Measurements from ENCODE around the gene ERO1B.

Gene ERO1B

DNA sequence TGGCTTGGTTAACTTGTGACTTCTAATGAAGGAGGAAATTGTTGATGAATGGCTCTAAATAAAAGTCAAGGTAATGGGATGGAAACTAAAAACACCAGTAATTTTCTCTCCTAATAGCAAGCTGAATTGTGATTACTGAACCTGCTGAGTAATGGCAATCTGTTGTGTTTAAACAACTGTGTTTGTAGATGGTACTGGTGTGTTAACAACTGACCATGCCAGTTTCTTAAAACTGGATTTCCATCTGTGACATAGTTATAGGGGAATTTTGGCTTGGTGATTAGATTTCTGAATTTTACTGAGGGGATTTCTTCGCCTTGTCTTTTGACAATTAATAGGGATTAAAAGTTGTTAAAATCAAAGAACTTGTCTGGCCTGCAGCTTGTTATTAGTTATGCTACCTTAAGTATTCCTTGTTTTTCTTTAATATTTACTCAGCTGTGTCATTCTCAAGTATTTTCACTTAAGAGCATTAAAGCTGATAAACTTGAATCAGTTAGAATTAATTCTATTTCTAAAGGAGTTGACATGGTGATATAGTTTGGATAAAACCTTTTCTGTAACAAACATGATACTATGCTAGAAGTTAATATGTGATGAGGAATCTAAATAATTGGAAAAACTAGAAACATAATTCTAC, 7.9 kb upstream of the ERO1B start:
- Histone ChIP-seq H3K4me1 (ENCODE audit: control insufficient read depth, insufficient read depth, low read depth, low read length) (no peaks in the 10 kb centered on the region), H3K14ac (ENCODE audit: low read length in 2 of 2) (no peak overlapping the region), H3K9ac (ENCODE audit: low read length) (no peak overlapping the region), H2AK5ac (ENCODE audit: low read length, severe bottlenecking) (no peak overlapping the region), H3K9me3 (ENCODE audit: control insufficient read depth, low read length) (no peaks in the 10 kb centered on the region), H2BK5ac (ENCODE audit: low read depth, low read length, poor library complexity, severe bottlenecking) (no peak overlapping the region), H3K23ac (ENCODE audit: low read length in 2 of 2) (no peak overlapping the region), H3K4ac (ENCODE audit: low read depth in 1 of 2, low read length in 2 of 2) (no peak overlapping the region), H3K27ac (ENCODE audit: low read length, poor library complexity, severe bottlenecking) (no peak overlapping the region), H4K91ac (ENCODE audit: low read length) (no peak overlapping the region), H3K36me3 (ENCODE audit: control insufficient read depth in 1 of 2, insufficient read depth in 2 of 2, low read depth in 1 of 2, low read length in 2 of 2) (no peaks in the 10 kb centered on the region), H3K4me3 (ENCODE audit: insufficient read depth in 1 of 2, low read depth in 1 of 2, low read length in 2 of 2) (no peak overlapping the region), H3K4me2 (ENCODE audit: low read length, poor library complexity, severe bottlenecking) (no peak overlapping the region), H3K18ac (ENCODE audit: low read depth in 1 of 2, low read length in 2 of 2) (no peak overlapping the region), H3K27me3 (ENCODE audit: control insufficient read depth in 1 of 2, insufficient read depth in 1 of 2, low read length in 2 of 2) (peaks cover 0 to 34% of the 10 kb centered on the region in 2 experiments), H4K8ac (ENCODE audit: low read length) (no peak overlapping the region), H2BK15ac (ENCODE audit: low read depth, poor library complexity, severe bottlenecking) (no peak overlapping the region), H2BK12ac (ENCODE audit: low read length in 2 of 2) (no peak overlapping the region), H3K79me1 (replicated peaks; ENCODE audit: low read length, poor library complexity, severe bottlenecking) (no peaks in the 10 kb centered on the region), H2AFZ (ENCODE audit: low read depth, low read length) (no peak overlapping the region), H2BK120ac (ENCODE audit: low read depth, low read length) (no peak overlapping the region)
- DNase-seq, result no peak
- WGBS, result no CpG with 5 or more reads among the region's 1 CpG

DNA sequence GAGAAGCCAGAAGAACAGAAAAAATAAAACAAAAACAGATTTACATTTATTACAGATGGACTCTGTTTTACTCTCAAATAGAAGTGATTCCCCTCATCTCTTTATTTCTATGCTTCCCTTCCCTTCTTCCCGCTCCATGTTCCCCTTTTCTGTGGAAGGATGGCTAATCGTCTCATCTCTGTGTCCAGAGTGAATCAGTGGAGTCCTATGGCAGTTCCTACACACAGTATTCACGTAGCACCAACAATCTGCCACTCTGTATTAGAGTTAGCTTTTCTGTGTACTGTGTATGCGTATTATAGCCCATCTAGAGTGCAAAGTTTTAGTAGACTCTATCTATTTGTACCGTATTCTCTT, 6.8 kb upstream of the ERO1B start:
- Histone ChIP-seq H3K18ac (ENCODE audit: low read depth in 1 of 2, low read length in 2 of 2) (no peak overlapping the region), H4K8ac (ENCODE audit: low read length) (no peak overlapping the region), H3K79me1 (replicated peaks; ENCODE audit: low read length, poor library complexity, severe bottlenecking) (no peaks in the 10 kb centered on the region), H4K91ac (ENCODE audit: low read length) (no peak overlapping the region), H2AFZ (ENCODE audit: low read depth, low read length) (no peak overlapping the region), H2BK120ac (ENCODE audit: low read depth, low read length) (no peak overlapping the region), H3K9me3 (ENCODE audit: control insufficient read depth, low read length) (no peaks in the 10 kb centered on the region), H3K27me3 (ENCODE audit: control insufficient read depth in 1 of 2, insufficient read depth in 1 of 2, low read length in 2 of 2) (peaks cover 0 to 44% of the 10 kb centered on the region in 2 experiments), H3K9ac (ENCODE audit: low read length) (no peak overlapping the region), H2BK12ac (ENCODE audit: low read length in 2 of 2) (no peak overlapping the region), H3K14ac (ENCODE audit: low read length in 2 of 2) (no peak overlapping the region), H2AK5ac (ENCODE audit: low read length, severe bottlenecking) (no peak overlapping the region), H3K4me1 (ENCODE audit: control insufficient read depth, insufficient read depth, low read depth, low read length) (no peaks in the 10 kb centered on the region), H3K4ac (ENCODE audit: low read depth in 1 of 2, low read length in 2 of 2) (no peak overlapping the region), H2BK15ac (ENCODE audit: low read depth, poor library complexity, severe bottlenecking) (no peak overlapping the region), H2BK5ac (ENCODE audit: low read depth, low read length, poor library complexity, severe bottlenecking) (no peak overlapping the region), H3K36me3 (ENCODE audit: control insufficient read depth in 1 of 2, insufficient read depth in 2 of 2, low read depth in 1 of 2, low read length in 2 of 2) (no peaks in the 10 kb centered on the region), H3K4me2 (ENCODE audit: low read length, poor library complexity, severe bottlenecking) (no peak overlapping the region), H3K4me3 (ENCODE audit: insufficient read depth in 1 of 2, low read depth in 1 of 2, low read length in 2 of 2) (no peak overlapping the region), H3K23ac (ENCODE audit: low read length in 2 of 2) (no peak overlapping the region), H3K27ac (ENCODE audit: low read length, poor library complexity, severe bottlenecking) (no peak overlapping the region)
- no peak for DNase-seq
- 98% methylated on average over 2 of the region's 5 CpGs for WGBS

DNA sequence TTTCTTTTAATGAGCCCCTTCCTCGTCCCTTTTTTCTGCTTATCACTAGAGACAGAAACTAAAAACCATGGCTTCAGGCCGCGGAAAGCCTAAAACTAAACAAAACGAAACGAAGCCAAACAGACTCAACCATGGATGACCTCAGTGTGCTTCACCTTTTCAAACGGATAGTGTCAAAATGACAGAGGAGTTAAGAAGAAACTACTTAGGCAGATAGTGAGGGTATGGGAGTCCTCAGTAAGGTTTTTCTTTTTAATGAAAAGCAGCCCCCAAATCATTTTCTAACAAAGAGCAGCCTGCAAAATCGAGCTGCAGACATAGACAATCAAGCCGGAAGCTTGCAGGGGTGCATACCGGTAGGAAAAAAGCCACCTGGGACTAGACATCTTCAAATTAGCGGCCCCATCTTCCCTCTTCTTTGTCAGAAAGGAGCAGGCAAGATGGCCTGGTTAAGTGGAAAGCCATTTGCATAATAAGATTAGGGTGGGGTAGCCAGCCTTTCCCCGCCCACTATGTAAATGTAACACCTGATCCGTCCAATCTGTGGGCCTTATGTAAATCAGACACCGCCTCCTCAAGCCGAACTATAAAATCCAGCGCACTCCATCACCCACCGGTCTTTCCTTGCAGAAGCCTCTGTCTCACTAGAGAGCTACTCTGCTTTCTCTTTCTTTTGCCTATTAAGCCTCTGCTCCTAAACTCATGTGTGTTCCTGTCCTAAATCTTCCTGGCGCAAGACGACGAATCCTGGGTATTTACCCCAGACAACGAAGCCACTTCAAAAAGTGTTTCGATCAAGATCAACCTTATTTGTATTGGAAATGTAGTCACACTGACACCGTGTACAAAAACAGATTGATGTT, 6.2 kb upstream of the ERO1B start:
- Histone ChIP-seq H3K36me3 (ENCODE audit: control insufficient read depth in 1 of 2, insufficient read depth in 2 of 2, low read depth in 1 of 2, low read length in 2 of 2) (no peaks in the 10 kb centered on the region), H3K27ac (ENCODE audit: low read length, poor library complexity, severe bottlenecking) (no peak overlapping the region)

DNA sequence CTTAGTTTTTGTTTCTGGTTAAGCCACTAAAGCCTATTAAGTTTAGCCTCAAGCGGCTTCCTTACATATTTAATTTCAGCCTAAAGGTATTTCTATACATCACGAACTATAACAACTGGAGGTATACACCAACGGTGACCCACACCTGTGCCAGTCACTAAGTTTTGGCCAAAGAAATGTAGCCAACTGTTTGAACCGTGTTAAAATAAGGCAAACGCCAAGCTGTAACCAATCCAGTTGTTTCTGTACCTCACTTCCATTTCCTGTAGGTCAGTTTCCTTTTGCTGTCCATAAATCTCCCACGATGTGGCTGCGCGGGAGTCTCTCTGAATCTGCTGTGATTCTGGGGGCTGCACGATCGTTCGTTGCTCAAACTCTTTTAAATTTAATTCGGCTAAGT, 5.6 kb upstream of the ERO1B start:
- Histone ChIP-seq H3K36me3 (ENCODE audit: control insufficient read depth in 1 of 2, insufficient read depth in 2 of 2, low read depth in 1 of 2, low read length in 2 of 2) (no peaks in the 10 kb centered on the region), H3K14ac (ENCODE audit: low read length in 2 of 2) (no peak overlapping the region), H4K91ac (ENCODE audit: low read length) (no peak overlapping the region), H3K18ac (ENCODE audit: low read depth in 1 of 2, low read length in 2 of 2) (no peak overlapping the region), H3K4ac (ENCODE audit: low read depth in 1 of 2, low read length in 2 of 2) (no peak overlapping the region), H3K79me1 (replicated peaks; ENCODE audit: low read length, poor library complexity, severe bottlenecking) (no peaks in the 10 kb centered on the region), H3K9me3 (ENCODE audit: control insufficient read depth, low read length) (no peaks in the 10 kb centered on the region), H3K9ac (ENCODE audit: low read length) (no peak overlapping the region), H3K4me3 (ENCODE audit: insufficient read depth in 1 of 2, low read depth in 1 of 2, low read length in 2 of 2) (no peak overlapping the region), H2BK120ac (ENCODE audit: low read depth, low read length) (no peak overlapping the region), H3K27ac (ENCODE audit: low read length, poor library complexity, severe bottlenecking) (no peak overlapping the region), H3K4me1 (ENCODE audit: control insufficient read depth, insufficient read depth, low read depth, low read length) (no peaks in the 10 kb centered on the region), H3K27me3 (ENCODE audit: control insufficient read depth in 1 of 2, insufficient read depth in 1 of 2, low read length in 2 of 2) (peaks cover 0 to 53% of the 10 kb centered on the region in 2 experiments), H3K4me2 (ENCODE audit: low read length, poor library complexity, severe bottlenecking) (no peak overlapping the region), H2BK15ac (ENCODE audit: low read depth, poor library complexity, severe bottlenecking) (no peak overlapping the region), H2AK5ac (ENCODE audit: low read length, severe bottlenecking) (no peak overlapping the region), H4K8ac (ENCODE audit: low read length) (no peak overlapping the region), H2BK5ac (ENCODE audit: low read depth, low read length, poor library complexity, severe bottlenecking) (no peak overlapping the region), H3K23ac (ENCODE audit: low read length in 2 of 2) (no peak overlapping the region), H2AFZ (ENCODE audit: low read depth, low read length) (no peak overlapping the region), H2BK12ac (ENCODE audit: low read length in 2 of 2) (no peak overlapping the region)
- WGBS, result 92% methylated on average over 12 of the region's 12 CpGs
- DNase-seq, result no peak

More for the DNA sequence above, 6.2 kb upstream of the ERO1B start:
- Histone ChIP-seq H2BK15ac (ENCODE audit: low read depth, poor library complexity, severe bottlenecking) (no peak overlapping the region), H2BK12ac (ENCODE audit: low read length in 2 of 2) (no peak overlapping the region), H2AFZ (ENCODE audit: low read depth, low read length) (no peak overlapping the region), H3K14ac (ENCODE audit: low read length in 2 of 2) (no peak overlapping the region), H3K27me3 (ENCODE audit: control insufficient read depth in 1 of 2, insufficient read depth in 1 of 2, low read length in 2 of 2) (peaks cover 0 to 48% of the 10 kb centered on the region in 2 experiments), H3K4me1 (ENCODE audit: control insufficient read depth, insufficient read depth, low read depth, low read length) (no peaks in the 10 kb centered on the region), H4K8ac (ENCODE audit: low read length) (no peak overlapping the region), H4K91ac (ENCODE audit: low read length) (no peak overlapping the region), H3K9me3 (ENCODE audit: control insufficient read depth, low read length) (no peaks in the 10 kb centered on the region), H2BK5ac (ENCODE audit: low read depth, low read length, poor library complexity, severe bottlenecking) (no peak overlapping the region), H2BK120ac (ENCODE audit: low read depth, low read length) (no peak overlapping the region), H3K4ac (ENCODE audit: low read depth in 1 of 2, low read length in 2 of 2) (no peak overlapping the region), H3K23ac (ENCODE audit: low read length in 2 of 2) (no peak overlapping the region), H3K9ac (ENCODE audit: low read length) (no peak overlapping the region), H2AK5ac (ENCODE audit: low read length, severe bottlenecking) (no peak overlapping the region), H3K4me2 (ENCODE audit: low read length, poor library complexity, severe bottlenecking) (no peak overlapping the region), H3K79me1 (replicated peaks; ENCODE audit: low read length, poor library complexity, severe bottlenecking) (no peaks in the 10 kb centered on the region), H3K4me3 (ENCODE audit: insufficient read depth in 1 of 2, low read depth in 1 of 2, low read length in 2 of 2) (no peak overlapping the region), H3K18ac (ENCODE audit: low read depth in 1 of 2, low read length in 2 of 2) (no peak overlapping the region)
- WGBS, result 80% methylated on average over 16 of the region's 22 CpGs
- peak; percentile 6 for DNase-seq

All from mesenchymal stem cell (in vitro differentiated cells and primary cell).